HEK293 (cell line): Measurements from ENCODE around the gene FBXL4.

ENCODE experiments used
- BCL11A ChIP-seq: fragments of 450-650 bp; formaldehyde crosslinking; IDR thresholded peaks from 2 replicates; pipeline ENCODE4 v1.5.1; 2016; ENCODE audit warnings: low read depth, missing biosample characterization, missing genetic modification characterization
- CTCF ChIP-seq: fragments of 450-650 bp; formaldehyde crosslinking; IDR thresholded peaks from 2 replicates; pipeline ENCODE4 v1.5.1; 2016; ENCODE audit warnings: missing biosample characterization, missing genetic modification characterization
- ELK4 ChIP-seq: IDR thresholded peaks from 2 replicates; pipeline ENCODE4 v1.6.1; 2011; ENCODE audit warnings: mild to moderate bottlenecking, low read depth, low read length, borderline replicate concordance
- PRDM4 ChIP-seq: fragments of 450-650 bp; formaldehyde crosslinking; IDR thresholded peaks from 2 replicates; pipeline ENCODE4 v1.5.1; 2017; ENCODE audit warnings: missing biosample characterization, missing genetic modification characterization
- SCRT1 ChIP-seq: fragments of 450-650 bp; formaldehyde crosslinking; IDR thresholded peaks from 2 replicates; pipeline ENCODE4 v1.5.1; 2016; ENCODE audit warnings: missing biosample characterization, missing genetic modification characterization, borderline replicate concordance
- ZFP41 ChIP-seq: fragments of 450-650 bp; formaldehyde crosslinking; IDR thresholded peaks from 2 replicates; pipeline ENCODE4 v1.5.1; 2016; ENCODE audit warnings: missing biosample characterization, missing genetic modification characterization, borderline replicate concordance
- ZNF121 ChIP-seq: fragments of 450-650 bp; formaldehyde crosslinking; IDR thresholded peaks from 2 replicates; pipeline ENCODE4 v1.5.1; 2016; ENCODE audit warnings: missing biosample characterization, missing genetic modification characterization
- ZNF48 ChIP-seq: fragments of 450-650 bp; formaldehyde crosslinking; IDR thresholded peaks from 2 replicates; pipeline ENCODE4 v1.5.1; 2016; ENCODE audit warnings: missing biosample characterization, missing genetic modification characterization
- ZNF488 ChIP-seq: fragments of 450-650 bp; formaldehyde crosslinking; IDR thresholded peaks from 2 replicates; pipeline ENCODE4 v1.5.1; 2016; ENCODE audit warnings: missing biosample characterization, missing genetic modification characterization
- ZNF670 ChIP-seq: fragments of 450-650 bp; formaldehyde crosslinking; IDR thresholded peaks from 2 replicates; pipeline ENCODE4 v1.5.1; 2016; ENCODE audit warnings: missing biosample characterization, missing genetic modification characterization, low read depth
- TF ChIP-seq, protein P1 (sequence below): fragments of 450-650 bp; formaldehyde crosslinking; conservative IDR thresholded peaks from 2 replicates; pipeline ENCODE4 v1.5.1; 2016; ENCODE audit warnings: low read depth, missing biosample characterization, missing genetic modification characterization

DNA sequence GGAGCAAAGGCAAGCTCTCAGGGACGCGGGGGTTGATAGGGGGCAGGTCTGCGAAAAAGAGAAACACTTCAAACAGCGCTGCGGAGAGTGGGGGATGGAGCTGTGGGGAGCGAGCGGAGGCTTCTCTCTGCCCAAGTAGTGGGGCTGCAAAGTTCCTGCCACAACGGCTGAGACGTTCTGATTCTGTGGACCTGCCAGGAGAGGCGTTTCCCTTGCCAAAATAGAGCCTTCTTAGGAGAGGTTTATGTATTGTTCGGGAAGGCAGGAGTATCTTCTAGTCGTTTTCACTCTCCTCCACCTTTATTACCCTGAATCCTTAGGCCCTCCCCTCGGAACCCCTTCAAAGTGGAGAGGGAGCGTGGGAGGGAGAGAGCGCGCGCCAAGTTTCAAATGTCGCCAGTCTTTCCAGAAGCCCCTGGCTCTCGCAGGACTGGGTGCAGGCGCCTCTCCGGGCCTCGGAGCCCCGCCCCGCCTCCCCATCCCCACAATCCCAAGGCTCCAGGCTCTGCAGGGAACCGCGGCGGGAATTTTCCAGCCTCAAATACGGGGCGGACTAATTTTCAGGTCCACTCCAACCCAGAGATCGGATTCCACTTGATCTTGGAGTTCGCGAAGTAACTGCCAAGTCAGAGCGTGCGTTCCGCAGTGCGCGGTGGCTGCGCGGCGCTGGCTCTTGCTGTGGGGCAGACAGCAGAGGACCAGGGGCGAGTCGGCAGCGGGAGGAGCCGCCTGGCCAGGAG, 123.4 kb downstream of the FBXL4 start:
- TF ChIP-seq CTCF (tag by site-specific recombination) (no peak), ZNF48 (tag by site-specific recombination) (no peak), ZNF488 (tag by site-specific recombination) (no peak), ELK4 (no peak), ZFP41 (tag by site-specific recombination) (no peak), ZNF670 (no peak), BCL11A (tag by site-specific recombination) (no peak), SCRT1 (tag by site-specific recombination) (no peak), PRDM4 (tag by site-specific recombination) (no peak; the same call in 1 of the 2 replicates), ZNF121 (no peak)
- TF ChIP-seq, protein P1, sequence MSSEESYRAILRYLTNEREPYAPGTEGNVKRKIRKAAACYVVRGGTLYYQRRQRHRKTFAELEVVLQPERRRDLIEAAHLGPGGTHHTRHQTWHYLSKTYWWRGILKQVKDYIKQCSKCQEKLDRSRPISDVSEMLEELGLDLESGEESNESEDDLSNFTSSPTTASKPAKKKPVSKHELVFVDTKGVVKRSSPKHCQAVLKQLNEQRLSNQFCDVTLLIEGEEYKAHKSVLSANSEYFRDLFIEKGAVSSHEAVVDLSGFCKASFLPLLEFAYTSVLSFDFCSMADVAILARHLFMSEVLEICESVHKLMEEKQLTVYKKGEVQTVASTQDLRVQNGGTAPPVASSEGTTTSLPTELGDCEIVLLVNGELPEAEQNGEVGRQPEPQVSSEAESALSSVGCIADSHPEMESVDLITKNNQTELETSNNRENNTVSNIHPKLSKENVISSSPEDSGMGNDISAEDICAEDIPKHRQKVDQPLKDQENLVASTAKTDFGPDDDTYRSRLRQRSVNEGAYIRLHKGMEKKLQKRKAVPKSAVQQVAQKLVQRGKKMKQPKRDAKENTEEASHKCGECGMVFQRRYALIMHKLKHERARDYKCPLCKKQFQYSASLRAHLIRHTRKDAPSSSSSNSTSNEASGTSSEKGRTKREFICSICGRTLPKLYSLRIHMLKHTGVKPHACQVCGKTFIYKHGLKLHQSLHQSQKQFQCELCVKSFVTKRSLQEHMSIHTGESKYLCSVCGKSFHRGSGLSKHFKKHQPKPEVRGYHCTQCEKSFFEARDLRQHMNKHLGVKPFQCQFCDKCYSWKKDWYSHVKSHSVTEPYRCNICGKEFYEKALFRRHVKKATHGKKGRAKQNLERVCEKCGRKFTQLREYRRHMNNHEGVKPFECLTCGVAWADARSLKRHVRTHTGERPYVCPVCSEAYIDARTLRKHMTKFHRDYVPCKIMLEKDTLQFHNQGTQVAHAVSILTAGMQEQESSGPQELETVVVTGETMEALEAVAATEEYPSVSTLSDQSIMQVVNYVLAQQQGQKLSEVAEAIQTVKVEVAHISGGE = no peak
